ENCODE data around the gene NT5DC3. TPM values are rescaled to one million over a fixed set of nuclear protein-coding genes. Genes with fewer than 3 reads are reported as not detected.

NT5DC3 gene
- total and polyA plus RNA-seq, 9 of the 15 experiments (the other 6 are each of a cell fraction or from before 2014, with no cell fraction given): 6.3 to 33.5 (median 24.5) TPM

DNA sequence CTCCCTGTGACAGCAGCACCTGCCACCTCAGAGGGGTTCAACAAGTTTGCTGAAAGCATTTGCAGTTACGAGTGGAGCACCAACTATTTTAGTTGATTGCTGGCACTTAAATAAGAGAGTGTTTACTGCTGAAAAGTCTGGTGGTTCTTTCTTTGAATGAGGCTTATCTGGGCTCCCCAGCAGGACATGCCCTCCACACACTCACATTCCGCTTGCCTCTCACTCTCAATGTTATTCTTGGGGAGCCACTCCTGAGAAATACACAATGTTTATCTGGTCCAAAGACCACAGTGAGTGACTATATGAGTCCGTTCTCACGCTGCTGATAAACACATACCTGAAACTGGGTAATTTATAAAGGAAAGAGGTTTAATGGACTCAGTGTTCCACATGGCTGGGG is 31.9 kb downstream of the NT5DC3 start (continued):
- TF ChIP-seq NR2C2 (CRISPR knock-in tag; IDR thresholded peaks at IDR 0.05) (no peak), NR2C2 (tag; IDR thresholded peaks at IDR 0.05) (no peak), HOXB6 (CRISPR knock-in tag; IDR thresholded peaks at IDR 0.05; ENCODE audit: borderline replicate concordance) (no peak), TAL1 (IDR thresholded peaks at IDR 0.05) (peak; percentile 81), TEAD1 (CRISPR knock-in tag; IDR thresholded peaks at IDR 0.05) (peak; percentile 69 to 92; a peak in 3 of 4 replicates), HCFC1 (IDR thresholded peaks at IDR 0.05; ENCODE audit: low read depth, low read length) (no peak), SRSF9 (IDR thresholded peaks at IDR 0.05; ENCODE audit: borderline replicate concordance, low read depth, low read length) (no peak), EP400 (IDR thresholded peaks at IDR 0.05) (no peak), COPS2 (conservative IDR thresholded peaks at IDR 0.05) (no peak), SPI1 (IDR thresholded peaks at IDR 0.05; ENCODE audit: borderline replicate concordance, low read depth, low read length) (no peak), SMARCA5 (IDR thresholded peaks at IDR 0.05) (no peak), ZEB2 (IDR thresholded peaks at IDR 0.05) (0 out of 2 replicates have a peak, but pooled peaks have one; percentile 44), MTA1 (IDR thresholded peaks at IDR 0.05; ENCODE audit: borderline replicate concordance) (no peak), CHD1 (IDR thresholded peaks at IDR 0.05; ENCODE audit: low read length) (no peak), RBBP5 (IDR thresholded peaks at IDR 0.05; ENCODE audit: borderline replicate concordance, insufficient read depth, low read length, poor library complexity, severe bottlenecking) (no peak), MECOM (CRISPR knock-in tag; IDR thresholded peaks at IDR 0.05) (no peak), ZNF766 (CRISPR knock-in tag; conservative IDR thresholded peaks at IDR 0.05) (peak; percentile 44; the same call in 1 of the 2 replicates), WHSC1 (IDR thresholded peaks at IDR 0.05; ENCODE audit: low read length) (no peak), PCBP2 (IDR thresholded peaks at IDR 0.05; ENCODE audit: low read depth, low read length, poor library complexity, severe bottlenecking) (no peak), ELK3 (CRISPR knock-in tag; IDR thresholded peaks at IDR 0.05) (no peak), MAFG (tag; conservative IDR thresholded peaks at IDR 0.05) (no peak), PPARD (CRISPR knock-in tag; IDR thresholded peaks at IDR 0.05) (no peak), HIVEP1 (CRISPR knock-in tag; IDR thresholded peaks at IDR 0.05) (no peak), POLR3A (IDR thresholded peaks at IDR 0.05; ENCODE audit: borderline replicate concordance, extremely low read depth, insufficient read depth, insufficient read length) (no peak), HDAC3 (IDR thresholded peaks at IDR 0.05; ENCODE audit: borderline replicate concordance, partially characterized antibody) (peak; percentile 51), TBP (optimal IDR thresholded peaks at IDR 0.05; ENCODE audit: low read depth, low read length) (peak; percentile 15), CHCHD3 (CRISPR knock-in tag; IDR thresholded peaks at IDR 0.05) (no peak), SMAD4 (CRISPR knock-in tag; conservative IDR thresholded peaks at IDR 0.05) (peak; percentile 38), MTA2 (IDR thresholded peaks at IDR 0.05; ENCODE audit: low read depth) (peak; percentile 76)
- TF ChIP-seq, protein P1, sequence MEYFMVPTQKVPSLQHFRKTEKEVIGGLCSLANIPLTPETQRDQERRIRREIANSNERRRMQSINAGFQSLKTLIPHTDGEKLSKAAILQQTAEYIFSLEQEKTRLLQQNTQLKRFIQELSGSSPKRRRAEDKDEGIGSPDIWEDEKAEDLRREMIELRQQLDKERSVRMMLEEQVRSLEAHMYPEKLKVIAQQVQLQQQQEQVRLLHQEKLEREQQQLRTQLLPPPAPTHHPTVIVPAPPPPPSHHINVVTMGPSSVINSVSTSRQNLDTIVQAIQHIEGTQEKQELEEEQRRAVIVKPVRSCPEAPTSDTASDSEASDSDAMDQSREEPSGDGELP (CRISPR knock-in tag; IDR thresholded peaks at IDR 0.05; ENCODE audit: borderline replicate concordance): no peak
- TF ChIP-seq, protein P2, sequence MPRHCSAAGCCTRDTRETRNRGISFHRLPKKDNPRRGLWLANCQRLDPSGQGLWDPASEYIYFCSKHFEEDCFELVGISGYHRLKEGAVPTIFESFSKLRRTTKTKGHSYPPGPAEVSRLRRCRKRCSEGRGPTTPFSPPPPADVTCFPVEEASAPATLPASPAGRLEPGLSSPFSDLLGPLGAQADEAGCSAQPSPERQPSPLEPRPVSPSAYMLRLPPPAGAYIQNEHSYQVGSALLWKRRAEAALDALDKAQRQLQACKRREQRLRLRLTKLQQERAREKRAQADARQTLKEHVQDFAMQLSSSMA (CRISPR knock-in tag; IDR thresholded peaks at IDR 0.05): no peak
